ENCODE results near the gene VDAC1.

- TF ChIP-seq CTCF (IDR thresholded peaks at IDR 0.05) (no peak), POLR2A (IDR thresholded peaks at IDR 0.05) (no peak)
Observed at GRCh38 chr5:134008266-134008749, 3.5 kb upstream of the VDAC1 start.
